ENCODE results near the gene TXNL1. TPM values are rescaled to one million over a fixed set of nuclear protein-coding genes. Genes with fewer than 3 reads are reported as not detected.
"Not testable (repeated sequence)": the region's sequence is repeated elsewhere in the genome, so short reads cannot be mapped to it uniquely, and the experiment has no call there.

TXNL1 gene
- total and polyA plus RNA-seq, 5 donors: 77.9 to 91.9 (median 83.2) TPM

- no peak for DNase-seq
- intact Hi-C loops (cut with DNase I): no loop called here
- no peaks in the 10 kb centered on the region for H3K9me3 ChIP-seq (ENCODE audit: control insufficient read depth, low read length)
- H3K4me1 ChIP-seq (ENCODE audit: control insufficient read depth, insufficient read depth, low read length): peaks cover 1% of the 10 kb centered on the region
- no peak for ATAC-seq
- H3K27me3 ChIP-seq (ENCODE audit: control insufficient read depth, insufficient read depth): no peaks in the 10 kb centered on the region
- WGBS: 72% methylated on average over 1 of the region's 1 CpG
- H3K4me3 ChIP-seq (ENCODE audit: low read length): no peak overlapping the region
- H3K27ac ChIP-seq (ENCODE audit: low read length): no peak overlapping the region
Observed at GRCh38 chr18:56660655-56661054, 22.3 kb upstream of the TXNL1 start.

DNA sequence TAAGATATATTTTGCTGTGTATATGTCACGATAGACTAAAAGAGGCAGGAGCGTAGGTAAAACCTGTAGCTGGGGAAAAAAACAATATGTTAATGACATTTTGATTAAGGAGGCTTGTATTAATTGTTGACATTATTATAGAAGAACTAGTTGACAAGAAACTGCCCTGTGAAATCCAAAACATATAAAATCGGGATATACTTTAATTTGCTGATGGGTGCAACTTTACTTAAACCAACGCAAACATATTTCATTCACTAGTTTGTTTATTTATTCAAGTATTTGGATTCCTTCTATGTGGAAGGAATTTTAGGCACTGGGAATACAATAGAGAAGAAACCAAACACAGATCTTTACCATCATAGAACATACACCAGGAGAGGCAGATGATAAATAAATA lies 20.7 kb upstream of the TXNL1 start:
- ATAC-seq (no peak), DNase-seq (no peak)
- H3K27me3 ChIP-seq (ENCODE audit: control insufficient read depth, insufficient read depth): no peaks in the 10 kb centered on the region
- no peaks in the 10 kb centered on the region for H3K9me3 ChIP-seq (ENCODE audit: control insufficient read depth, low read length)
- peaks cover 3% of the 10 kb centered on the region for H3K4me1 ChIP-seq (ENCODE audit: control insufficient read depth, insufficient read depth, low read length)
- intact Hi-C loops (cut with DNase I): no loop called here
- 97% methylated on average over 4 of the region's 4 CpGs for WGBS
- H3K4me3 ChIP-seq (ENCODE audit: low read length): no peak overlapping the region
- no peak overlapping the region for H3K27ac ChIP-seq (ENCODE audit: low read length)

- Histone ChIP-seq H3K27ac (ENCODE audit: low read length) (no peak overlapping the region), H3K4me3 (ENCODE audit: low read length) (no peak overlapping the region), H3K4me1 (ENCODE audit: control insufficient read depth, insufficient read depth, low read length) (peaks cover 3% of the 10 kb centered on the region), H3K27me3 (ENCODE audit: control insufficient read depth, insufficient read depth) (no peaks in the 10 kb centered on the region), H3K9me3 (ENCODE audit: control insufficient read depth, low read length) (no peaks in the 10 kb centered on the region)
- 98% methylated on average over 2 of the region's 2 CpGs for WGBS
- DNase-seq: no peak
- ATAC-seq: no peak
- intact Hi-C loops (cut with DNase I): no loop called here
Observed at GRCh38 chr18:56658261-56658660, 19.9 kb upstream of the TXNL1 start.

GRCh38 chr18:56654280-56654679 lies 15.9 kb upstream of the TXNL1 start:
- H3K27ac ChIP-seq (ENCODE audit: low read length); H3K27me3 ChIP-seq (ENCODE audit: control insufficient read depth, insufficient read depth); H3K4me3 ChIP-seq (ENCODE audit: low read length); H3K9me3 ChIP-seq (ENCODE audit: control insufficient read depth, low read length); DNase-seq; H3K4me1 ChIP-seq (ENCODE audit: control insufficient read depth, insufficient read depth, low read length); ATAC-seq; intact Hi-C loops (cut with DNase I): not testable (repeated sequence)
- 98% methylated on average over 7 of the region's 7 CpGs for WGBS

DNA sequence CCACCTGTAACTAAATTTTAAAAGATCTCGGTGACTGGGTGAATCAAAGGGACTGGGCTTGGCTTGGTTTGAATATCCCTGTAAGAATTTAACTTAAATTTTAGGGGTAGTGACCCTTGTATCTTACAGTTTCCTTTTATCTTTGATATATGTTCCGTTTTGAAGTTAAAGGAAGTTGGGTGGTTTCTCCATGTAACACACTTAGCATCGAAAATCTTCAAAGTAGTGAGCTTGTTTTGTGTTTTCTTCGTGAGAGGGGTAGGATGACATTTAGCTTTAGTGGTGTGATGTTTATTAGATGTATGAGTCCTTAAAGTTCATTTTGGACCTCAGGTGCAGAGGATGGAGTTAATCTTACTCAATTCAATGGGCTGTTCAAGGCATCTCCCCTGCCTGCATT lies 14.4 kb upstream of the TXNL1 start:
- Histone ChIP-seq H3K27me3 (ENCODE audit: control insufficient read depth, insufficient read depth) (no peaks in the 10 kb centered on the region), H3K4me1 (ENCODE audit: control insufficient read depth, insufficient read depth, low read length) (peaks cover 1% of the 10 kb centered on the region), H3K27ac (ENCODE audit: low read length) (no peak overlapping the region), H3K4me3 (ENCODE audit: low read length) (no peak overlapping the region), H3K9me3 (ENCODE audit: control insufficient read depth, low read length) (no peaks in the 10 kb centered on the region)
- ATAC-seq (no peak), DNase-seq (no peak)
- WGBS: 77% methylated on average over 4 of the region's 4 CpGs
- intact Hi-C loops (cut with DNase I): no loop called here

DNA sequence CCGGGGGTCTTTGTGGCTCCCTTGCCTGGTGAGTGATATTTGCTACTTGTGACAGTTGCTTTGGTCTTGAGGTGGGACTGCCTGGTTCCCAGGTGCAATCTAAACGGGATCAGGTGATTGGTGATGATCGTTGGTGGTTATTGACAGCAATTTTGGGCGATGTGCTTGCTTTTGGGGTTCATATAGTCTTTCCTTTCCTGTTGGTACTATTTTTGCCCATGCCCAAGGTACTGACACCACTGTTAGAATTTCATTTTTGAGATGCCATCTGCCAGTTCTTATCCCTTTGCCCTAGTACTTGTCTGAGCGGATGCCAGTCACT lies 13.3 kb upstream of the TXNL1 start:
- DNase-seq (no peak), ATAC-seq (no peak)
- peak overlapping the region; percentile 75 for H3K4me3 ChIP-seq (ENCODE audit: low read length)
- H3K27ac ChIP-seq (ENCODE audit: low read length): peak overlapping the region; percentile 84
- H3K4me1 ChIP-seq (ENCODE audit: control insufficient read depth, insufficient read depth, low read length): peaks cover 1% of the 10 kb centered on the region
- no peaks in the 10 kb centered on the region for H3K9me3 ChIP-seq (ENCODE audit: control insufficient read depth, low read length)
- WGBS: 6% methylated on average over 5 of the region's 5 CpGs
- H3K27me3 ChIP-seq (ENCODE audit: control insufficient read depth, insufficient read depth): no peaks in the 10 kb centered on the region
- intact Hi-C loops (cut with DNase I): no loop called here

- peak; percentile 98 to 99 (median 98) for DNase-seq
- under 1% methylated on average over 47 of the region's 47 CpGs for WGBS
- Histone ChIP-seq H3K4me3 (ENCODE audit: low read length) (peak within 1 kb of the TSS; percentile 75), H3K27ac (ENCODE audit: low read length) (peak within 1 kb of the TSS; percentile 84), H3K4me1 (ENCODE audit: control insufficient read depth, insufficient read depth, low read length) (peaks cover 1% of the 10 kb centered on the region), H3K27me3 (ENCODE audit: control insufficient read depth, insufficient read depth) (no peaks in the 10 kb centered on the region), H3K9me3 (ENCODE audit: control insufficient read depth, low read length) (no peaks in the 10 kb centered on the region)
- intact Hi-C loops (cut with DNase I): no loop called here
- ATAC-seq: peak; percentile 99
Observed at GRCh38 chr18:56650944-56651770, 12.8 kb upstream of the TXNL1 start, which contains the start of gene WDR7. WDR7 (plus strand) TSS chr18:56651359; CDS start chr18:56672516, 21,157 bp downstream.

- Histone ChIP-seq H3K27me3 (ENCODE audit: control insufficient read depth, insufficient read depth) (no peaks in the 10 kb centered on the region), H3K27ac (ENCODE audit: low read length) (no peak overlapping the region), H3K9me3 (ENCODE audit: control insufficient read depth, low read length) (no peaks in the 10 kb centered on the region), H3K4me3 (ENCODE audit: low read length) (no peak overlapping the region), H3K4me1 (ENCODE audit: control insufficient read depth, insufficient read depth, low read length) (no peaks in the 10 kb centered on the region)
- 98% methylated on average over 1 of the region's 1 CpG for WGBS
- intact Hi-C loops (cut with DNase I): no loop called here
- DNase-seq: no peak
- ATAC-seq: no peak
Observed at GRCh38 chr18:56649996-56650395, 11.6 kb upstream of the TXNL1 start.

GRCh38 chr18:56647951-56648893 lies 9.8 kb upstream of the TXNL1 start:
- WGBS: 64% methylated on average over 3 of the region's 3 CpGs
- intact Hi-C loops (cut with DNase I): no loop called here

GRCh38 chr18:56647071-56647470 lies 8.7 kb upstream of the TXNL1 start:
- no peak for ATAC-seq
- no peaks in the 10 kb centered on the region for H3K9me3 ChIP-seq (ENCODE audit: control insufficient read depth, low read length)
- no peak overlapping the region for H3K27ac ChIP-seq (ENCODE audit: low read length)
- H3K4me3 ChIP-seq (ENCODE audit: low read length): no peak overlapping the region
- H3K27me3 ChIP-seq (ENCODE audit: control insufficient read depth, insufficient read depth): no peaks in the 10 kb centered on the region
- DNase-seq: no peak
- intact Hi-C loops (cut with DNase I): no loop called here
- H3K4me1 ChIP-seq (ENCODE audit: control insufficient read depth, insufficient read depth, low read length): no peaks in the 10 kb centered on the region

More at GRCh38 chr18:56647951-56648893, 9.8 kb upstream of the TXNL1 start:
- DNase-seq (no peak), ATAC-seq (no peak)
- H3K9me3 ChIP-seq (ENCODE audit: control insufficient read depth, low read length): no peaks in the 10 kb centered on the region
- H3K27ac ChIP-seq (ENCODE audit: low read length): no peak overlapping the region
- no peaks in the 10 kb centered on the region for H3K27me3 ChIP-seq (ENCODE audit: control insufficient read depth, insufficient read depth)
- no peaks in the 10 kb centered on the region for H3K4me1 ChIP-seq (ENCODE audit: control insufficient read depth, insufficient read depth, low read length)
- no peak overlapping the region for H3K4me3 ChIP-seq (ENCODE audit: low read length)

DNA sequence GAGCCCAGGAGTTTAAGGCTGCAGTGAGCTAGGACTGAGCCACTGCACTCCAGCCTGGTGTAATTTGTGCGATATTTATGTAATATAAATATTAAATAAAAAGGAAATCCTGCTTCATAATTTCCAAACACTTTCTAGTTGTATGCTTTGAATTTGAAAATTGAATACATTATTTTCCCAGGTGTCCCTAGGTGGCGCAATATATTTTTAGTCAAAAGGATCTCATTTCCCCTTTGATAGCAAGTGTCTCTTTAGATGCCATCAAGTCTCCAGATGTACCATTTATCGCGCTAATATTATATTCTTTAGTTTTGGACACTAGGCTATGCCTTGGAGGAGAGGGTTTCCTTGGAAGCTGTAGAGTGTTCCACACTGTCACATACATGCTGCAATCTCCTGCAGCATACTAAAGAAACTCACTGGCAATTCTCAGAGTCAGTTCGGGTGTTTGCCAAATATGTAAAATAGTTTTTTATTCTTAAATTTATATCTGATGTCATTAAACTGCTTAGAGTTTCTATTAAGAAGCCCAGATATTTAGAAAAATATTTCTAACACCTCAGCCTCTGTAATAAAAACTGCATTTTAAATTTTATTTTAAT lies 7.1 kb upstream of the TXNL1 start:
- Histone ChIP-seq H3K27me3 (ENCODE audit: control insufficient read depth, insufficient read depth) (no peaks in the 10 kb centered on the region), H3K4me1 (ENCODE audit: control insufficient read depth, insufficient read depth, low read length) (no peaks in the 10 kb centered on the region), H3K27ac (ENCODE audit: low read length) (no peak overlapping the region), H3K4me3 (ENCODE audit: low read length) (no peak overlapping the region), H3K9me3 (ENCODE audit: control insufficient read depth, low read length) (no peaks in the 10 kb centered on the region)
- intact Hi-C loops (cut with DNase I): no loop called here
- 66% methylated on average over 5 of the region's 5 CpGs for WGBS
- no peak for DNase-seq
- no peak for ATAC-seq
